ACC112 (cell line): Measurements from ENCODE around the gene CLDN6.

Source experiments
- H2AFZ ChIP-seq: fragments of 200-600 bp; sonication (generic); one replicate; pipeline ENCODE4 v1.6.0; 2017; ENCODE audit warnings: antibody characterized with exemption, low read length; ENCODE audit not compliant: unreplicated experiment
- H3K27ac ChIP-seq: fragments of 200-600 bp; sonication (generic); 2 replicates; pipeline ENCODE4 v1.5.1; 2014; ENCODE audit warnings: low read depth, mild to moderate bottlenecking, antibody characterized with exemption, low read length, moderate library complexity
- H3K27me3 ChIP-seq: fragments of 200-600 bp; sonication (generic); 2 replicates; pipeline ENCODE4 v1.6.1; 2014; ENCODE audit warnings: mild to moderate bottlenecking, antibody characterized with exemption, low read length, moderate library complexity, mixed read lengths; ENCODE audit not compliant: insufficient read depth
- H3K36me3 ChIP-seq: fragments of 200-600 bp; sonication (generic); 2 replicates; pipeline ENCODE4 v1.6.1; 2016; ENCODE audit warnings: mild to moderate bottlenecking, antibody characterized with exemption, low read length, moderate library complexity, mixed read lengths; ENCODE audit not compliant: insufficient read depth
- H3K4me1 ChIP-seq: fragments of 200-600 bp; sonication (generic); one replicate; pipeline ENCODE4 v1.6.1; 2016; ENCODE audit warnings: low read length, mixed read lengths; ENCODE audit not compliant: insufficient read depth, unreplicated experiment, control insufficient read depth
- H3K4me3 ChIP-seq: fragments of 200-600 bp; sonication (generic); 2 replicates; pipeline ENCODE4 v1.5.1; 2014; ENCODE audit warnings: mild to moderate bottlenecking, low read depth, low read length
- H3K79me2 ChIP-seq: fragments of 200-600 bp; sonication (generic); one replicate; pipeline ENCODE4 v1.6.0; 2016; ENCODE audit warnings: low read length; ENCODE audit not compliant: control insufficient read depth, unreplicated experiment, insufficient read depth

Gene CLDN6

GRCh38 chr16:3035972-3036725 lies 18.2 kb upstream of the CLDN6 start:
- Histone ChIP-seq H3K36me3 (no peaks in the 10 kb centered on the region), H2AFZ (no peak overlapping the region), H3K4me3 (no peak overlapping the region), H3K27ac (no peak overlapping the region), H3K4me1 (no peaks in the 10 kb centered on the region), H3K27me3 (peaks cover 58% of the 10 kb centered on the region), H3K79me2 (no peaks in the 10 kb centered on the region)

GRCh38 chr16:3035289-3035971 lies 17.4 kb upstream of the CLDN6 start:
- Histone ChIP-seq H3K27ac (no peak overlapping the region), H3K79me2 (no peaks in the 10 kb centered on the region), H3K27me3 (peaks cover 58% of the 10 kb centered on the region), H3K36me3 (no peaks in the 10 kb centered on the region), H3K4me3 (no peak overlapping the region), H3K4me1 (no peaks in the 10 kb centered on the region), H2AFZ (no peak overlapping the region)

DNA sequence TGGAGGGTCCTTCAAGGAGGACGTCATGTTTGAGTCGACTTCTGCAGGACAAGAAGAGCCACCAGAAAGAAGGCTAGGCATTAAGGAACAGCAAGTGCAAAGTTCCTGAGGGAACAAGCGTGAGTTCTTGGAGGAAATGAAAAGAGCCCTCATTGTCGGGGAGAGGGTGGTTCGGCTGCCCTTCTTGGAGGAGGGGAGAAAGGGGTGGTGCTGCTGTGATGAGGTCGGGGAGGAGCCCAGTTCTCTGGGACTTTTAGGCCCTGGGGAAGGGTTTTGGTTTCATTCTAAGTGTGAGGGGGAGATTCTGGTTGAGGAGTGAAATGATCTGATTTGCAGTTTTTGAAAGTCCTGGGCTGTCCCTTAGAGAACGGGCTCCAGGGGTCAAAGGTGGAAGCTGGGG lies 14.6 kb upstream of the CLDN6 start:
- H2AFZ ChIP-seq = no peak overlapping the region

GRCh38 chr16:3030222-3031212 lies 12.5 kb upstream of the CLDN6 start:
- Histone ChIP-seq H2AFZ (no peak overlapping the region), H3K27me3 (peaks cover 23% of the 10 kb centered on the region), H3K27ac (no peak overlapping the region), H3K36me3 (no peaks in the 10 kb centered on the region), H3K4me3 (no peak overlapping the region), H3K79me2 (no peaks in the 10 kb centered on the region), H3K4me1 (no peaks in the 10 kb centered on the region)

More for the DNA sequence above, 14.6 kb upstream of the CLDN6 start:
- Histone ChIP-seq H3K4me1 (no peaks in the 10 kb centered on the region), H3K27ac (no peak overlapping the region), H3K36me3 (no peaks in the 10 kb centered on the region), H3K27me3 (peaks cover 44% of the 10 kb centered on the region), H3K79me2 (no peaks in the 10 kb centered on the region), H3K4me3 (no peak overlapping the region)

GRCh38 chr16:3029491-3030221 lies 11.7 kb upstream of the CLDN6 start:
- H3K4me3 ChIP-seq = no peak overlapping the region
- H2AFZ ChIP-seq = no peak overlapping the region

DNA sequence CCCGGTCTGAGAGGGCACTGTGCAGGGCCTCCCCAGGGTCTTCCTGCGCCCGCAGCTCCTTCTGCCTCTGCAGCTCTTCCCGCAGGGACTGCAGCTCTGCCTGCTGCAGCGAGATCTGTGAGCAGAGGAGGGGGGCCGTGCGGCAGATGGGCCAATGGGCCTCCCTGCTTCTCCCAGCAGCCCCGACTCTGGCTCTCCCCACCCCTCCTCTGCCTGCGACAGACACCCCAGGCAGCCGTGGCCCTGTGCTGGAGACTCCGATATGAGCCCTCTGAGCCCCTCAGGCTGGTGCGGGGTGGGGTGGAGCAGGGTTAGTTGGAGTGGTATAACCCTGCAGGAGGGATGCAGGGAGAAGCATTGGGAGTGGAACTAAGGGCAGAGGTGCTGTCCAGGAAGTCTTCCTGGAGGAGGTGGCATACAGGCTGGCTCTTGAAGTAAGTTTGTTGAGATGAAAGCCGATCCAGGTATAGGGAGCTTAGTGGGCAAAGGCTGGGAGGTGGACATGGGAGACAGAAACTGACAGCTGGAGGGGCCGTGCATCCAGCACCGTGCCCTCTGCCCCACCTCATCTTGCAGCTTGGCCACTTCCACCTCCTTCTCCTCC lies 10.8 kb upstream of the CLDN6 start:
- Histone ChIP-seq H3K4me3 (no peak overlapping the region), H3K4me1 (no peaks in the 10 kb centered on the region), H3K36me3 (no peaks in the 10 kb centered on the region), H3K27me3 (peaks cover 13% of the 10 kb centered on the region), H3K79me2 (no peaks in the 10 kb centered on the region), H2AFZ (no peak overlapping the region), H3K27ac (no peak overlapping the region)

More at GRCh38 chr16:3029491-3030221, 11.7 kb upstream of the CLDN6 start:
- Histone ChIP-seq H3K36me3 (no peaks in the 10 kb centered on the region), H3K4me1 (no peaks in the 10 kb centered on the region), H3K79me2 (no peaks in the 10 kb centered on the region), H3K27ac (no peak overlapping the region), H3K27me3 (peaks cover 18% of the 10 kb centered on the region)

DNA sequence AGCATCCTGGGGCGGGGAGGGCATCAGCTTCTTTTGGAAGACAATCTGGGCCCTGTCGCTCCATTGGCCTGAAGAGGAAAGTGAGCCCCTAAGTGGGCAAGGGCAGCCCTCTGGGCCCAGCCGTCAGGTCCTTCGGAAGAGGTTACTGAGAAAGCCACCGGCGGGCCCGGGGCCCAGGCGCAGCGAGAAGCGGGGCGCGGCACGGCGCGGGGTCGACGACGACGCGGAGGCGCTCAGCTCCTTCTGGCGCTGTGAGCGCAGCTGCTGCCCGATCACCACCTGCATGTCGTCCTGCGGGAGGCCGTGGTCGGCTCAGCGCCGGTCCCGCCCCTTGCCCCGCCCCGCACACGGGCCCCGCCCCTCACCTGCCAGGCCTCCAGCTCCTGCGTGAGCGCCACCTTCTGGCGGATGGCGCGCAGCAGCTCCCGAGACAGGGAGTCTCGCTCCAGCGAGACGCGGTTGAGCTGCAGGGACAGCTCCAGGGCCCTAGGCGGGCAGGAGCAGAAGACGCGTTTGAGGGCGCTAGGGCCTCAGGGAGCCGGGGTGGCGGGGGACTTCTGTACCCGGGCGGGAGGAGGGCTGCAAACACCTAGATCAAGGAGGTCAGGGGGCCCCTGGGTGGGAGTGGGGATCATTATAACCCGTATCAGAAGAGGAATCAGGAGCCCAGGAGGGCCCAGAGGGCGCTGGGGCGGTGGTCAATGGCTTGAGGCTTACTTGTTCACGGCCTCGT lies 10.2 kb upstream of the CLDN6 start:
- peaks cover 7% of the 10 kb centered on the region for H3K27me3 ChIP-seq
- no peaks in the 10 kb centered on the region for H3K79me2 ChIP-seq
- peaks cover 3% of the 10 kb centered on the region for H3K4me1 ChIP-seq
- H3K36me3 ChIP-seq = no peaks in the 10 kb centered on the region
- no peak overlapping the region for H3K4me3 ChIP-seq
- no peak overlapping the region for H2AFZ ChIP-seq
- no peak overlapping the region for H3K27ac ChIP-seq

- no peak overlapping the region for H3K27ac ChIP-seq
Measured at GRCh38 chr16:3027489-3027795, 9.5 kb upstream of the CLDN6 start.

DNA sequence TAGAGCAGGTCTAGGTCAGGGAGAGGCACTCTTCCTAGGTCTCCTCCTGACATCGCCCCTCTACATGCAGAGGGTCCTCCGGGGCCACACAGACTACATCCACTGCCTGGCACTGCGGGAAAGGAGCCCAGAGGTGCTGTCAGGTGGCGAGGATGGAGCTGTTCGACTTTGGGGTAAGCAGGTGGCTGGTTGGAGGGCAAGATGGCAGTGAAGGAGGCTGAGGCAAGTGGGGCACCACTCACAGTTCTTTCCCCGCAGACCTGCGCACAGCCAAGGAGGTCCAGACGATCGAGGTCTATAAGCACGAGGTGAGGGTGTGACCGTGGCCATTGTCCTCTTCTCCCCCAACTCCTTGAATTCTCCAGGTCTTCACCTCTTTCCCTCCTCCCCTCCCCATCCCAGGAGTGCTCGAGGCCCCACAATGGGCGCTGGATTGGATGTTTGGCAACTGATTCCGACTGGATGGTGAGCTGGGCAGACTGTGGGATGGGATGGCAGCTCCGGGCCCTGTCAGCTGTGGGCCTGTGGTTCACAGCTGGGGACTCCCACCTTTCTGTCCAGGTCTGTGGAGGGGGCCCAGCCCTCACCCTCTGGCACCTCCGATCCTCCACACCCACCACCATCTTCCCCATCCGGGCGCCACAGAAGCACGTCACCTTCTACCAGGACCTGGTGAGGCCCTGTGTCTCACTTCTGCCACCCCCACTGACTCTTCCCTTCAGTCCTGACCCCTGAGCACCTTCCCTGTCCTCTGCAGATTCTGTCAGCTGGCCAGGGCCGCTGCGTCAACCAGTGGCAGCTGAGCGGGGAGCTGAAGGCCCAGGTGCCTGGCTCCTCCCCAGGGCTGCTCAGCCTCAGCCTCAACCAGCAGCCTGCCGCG lies 8.9 kb upstream of the CLDN6 start:
- Histone ChIP-seq H3K4me3 (no peak overlapping the region), H3K36me3 (no peaks in the 10 kb centered on the region), H3K27me3 (no peaks in the 10 kb centered on the region), H2AFZ (no peak overlapping the region), H3K27ac (no peak overlapping the region), H3K79me2 (no peaks in the 10 kb centered on the region), H3K4me1 (peaks cover 10% of the 10 kb centered on the region)

More at GRCh38 chr16:3027489-3027795, 9.5 kb upstream of the CLDN6 start:
- no peak overlapping the region for H3K4me3 ChIP-seq
- peaks cover 10% of the 10 kb centered on the region for H3K4me1 ChIP-seq
- H2AFZ ChIP-seq = no peak overlapping the region
- peaks cover 4% of the 10 kb centered on the region for H3K27me3 ChIP-seq
- no peaks in the 10 kb centered on the region for H3K79me2 ChIP-seq
- no peaks in the 10 kb centered on the region for H3K36me3 ChIP-seq
